Stimulated activated CD4-positive, alpha-beta T cell treated with anti-CD3 and anti-CD28 coated beads, Interleukin-4, amount 100 ng/mL, for 1 hour (primary cell): ENCODE data around the gene SYNPR.

Experiments used
- DNase-seq: peaks from one replicate; pipeline ENCODE4 v3.0.0-alpha.2; 2020

SYNPR gene

DNA sequence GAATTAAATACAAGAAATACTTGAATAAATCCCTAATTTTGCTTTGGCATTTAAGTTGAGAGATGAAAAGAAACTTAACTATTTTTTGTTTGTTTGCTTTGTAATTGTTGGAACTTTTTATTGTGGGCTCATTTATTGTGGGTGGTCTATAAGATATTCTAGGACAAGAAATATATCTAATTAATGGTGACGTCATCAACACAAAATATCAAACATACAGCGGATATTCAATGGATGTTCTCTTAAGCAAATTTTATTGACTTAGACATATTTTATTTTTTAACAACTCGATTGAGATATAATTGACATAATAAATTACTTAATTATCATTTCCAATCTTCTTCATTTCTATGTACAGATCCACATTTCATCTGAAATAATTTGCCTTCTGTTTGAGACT is 30.0 kb downstream of the SYNPR start:
- no peak for DNase-seq

DNA sequence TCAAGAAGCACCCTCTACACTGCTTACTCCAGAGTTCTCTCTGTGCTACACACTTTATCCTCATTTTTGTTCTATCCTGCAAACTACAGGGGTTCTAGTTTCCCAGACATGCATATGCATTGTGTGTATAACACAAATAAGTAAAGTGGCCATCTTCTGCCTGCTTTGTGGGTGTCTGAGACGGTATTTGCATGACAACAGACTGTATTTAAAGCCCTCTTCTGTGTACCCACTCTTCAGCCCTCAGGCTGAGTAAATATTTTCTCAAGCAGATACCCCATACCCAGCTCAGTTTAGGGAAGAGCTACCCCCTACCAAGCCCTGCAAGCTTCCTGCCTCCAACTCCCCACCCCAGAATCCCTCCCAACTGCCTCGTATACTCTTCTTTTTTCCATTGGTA is 31.7 kb downstream of the SYNPR start:
- no peak for DNase-seq

DNA sequence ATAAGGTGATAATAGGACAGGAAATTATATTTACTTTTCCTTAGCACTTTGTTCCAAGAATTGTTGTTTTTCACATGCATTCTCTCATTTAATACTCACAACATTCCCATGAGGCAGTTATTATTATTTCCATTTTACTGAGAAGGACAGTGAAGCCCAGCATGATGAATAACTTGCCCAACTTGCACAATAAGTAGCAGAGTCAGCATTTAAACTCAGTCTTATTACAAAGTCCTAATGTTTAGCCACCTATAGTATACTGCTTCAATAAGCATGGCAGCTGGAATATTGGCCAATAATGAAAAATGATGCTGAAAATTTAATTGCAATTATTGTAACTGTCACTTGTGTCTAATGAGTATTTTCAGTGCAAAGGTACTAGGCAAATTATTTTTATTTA is 45.7 kb downstream of the SYNPR start:
- no peak for DNase-seq

GRCh38 chr3:63324621-63325020 is 46.5 kb downstream of the SYNPR start:
- DNase-seq = no peak

DNA sequence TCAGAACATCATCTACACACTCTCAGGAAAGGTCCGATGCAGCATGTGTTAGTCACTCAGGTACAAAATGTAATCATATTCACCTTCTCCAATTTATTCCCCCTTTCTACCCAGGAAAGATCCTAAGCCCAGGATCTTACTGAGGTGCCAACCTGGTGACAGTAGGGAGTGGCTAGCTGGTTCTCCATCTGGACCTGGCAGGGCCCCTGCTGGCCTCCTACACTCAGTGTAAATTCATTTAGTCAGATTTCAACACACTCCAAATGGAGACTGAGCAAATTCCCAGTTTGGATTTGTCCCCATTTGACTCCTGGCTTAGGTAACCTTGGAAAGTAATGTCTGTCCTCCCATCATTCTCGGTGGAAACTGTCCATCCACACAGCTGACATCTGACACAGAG is 47.3 kb downstream of the SYNPR start:
- no peak for DNase-seq

DNA sequence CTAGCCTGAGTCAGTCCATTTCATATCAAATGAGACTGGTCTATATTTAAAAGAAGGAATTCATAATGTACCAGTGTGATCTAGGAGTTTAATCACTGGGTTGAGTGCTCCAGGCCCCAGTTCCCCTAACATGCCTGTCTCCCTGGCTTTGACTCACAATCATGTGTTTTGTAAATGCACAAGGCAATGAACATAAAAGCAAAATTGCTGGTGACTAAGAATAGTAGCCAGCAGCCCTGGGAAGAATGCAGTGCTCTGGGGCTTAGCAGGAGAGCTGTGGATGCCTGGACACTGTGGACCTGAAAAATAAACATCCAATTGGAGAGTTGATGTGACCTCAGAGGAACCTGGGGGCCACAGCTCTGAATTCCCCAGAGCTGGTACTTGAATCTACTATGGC is 50.3 kb downstream of the SYNPR start:
- no peak for DNase-seq

DNA sequence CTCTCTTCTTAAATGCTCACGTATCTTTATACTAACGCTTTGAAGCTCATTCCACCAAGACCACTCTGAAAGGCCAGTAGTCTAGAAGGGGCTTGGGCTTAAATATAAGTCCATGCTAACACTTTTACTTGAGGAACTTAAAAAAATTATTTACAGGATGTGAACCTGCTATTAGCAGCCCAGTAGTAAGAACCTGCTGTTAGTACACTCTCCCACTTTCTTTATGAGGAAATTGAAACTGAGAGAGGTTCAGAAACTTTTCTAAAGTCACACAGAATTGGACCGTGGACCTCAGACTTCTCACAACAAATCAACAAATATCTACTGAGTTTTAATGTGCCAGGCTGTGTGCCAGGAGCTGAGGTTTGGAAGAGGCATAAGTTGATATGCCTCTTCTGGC is 53.4 kb downstream of the SYNPR start:
- no peak for DNase-seq

DNA sequence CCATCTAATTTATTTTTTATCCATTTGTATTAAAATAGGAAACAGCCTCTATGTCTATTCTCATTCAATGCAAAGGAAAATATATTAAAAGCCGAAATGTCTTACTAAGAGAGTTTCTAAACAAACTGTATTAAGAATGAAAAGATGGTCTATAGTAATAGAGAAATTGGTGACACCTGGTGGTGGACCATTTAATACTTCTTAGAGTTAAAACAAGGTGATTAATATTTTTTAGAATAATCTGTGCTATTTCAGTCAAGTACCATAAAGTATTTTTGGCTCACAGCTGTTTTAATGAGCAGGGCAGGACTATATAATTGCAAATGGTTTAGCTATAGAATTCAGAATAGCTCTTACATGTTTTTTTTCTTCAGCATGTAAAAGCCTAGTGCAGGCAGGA is 55.7 kb downstream of the SYNPR start:
- DNase-seq = no peak

- DNase-seq = no peak
These were observed 60.2 kb downstream of the SYNPR start for GRCh38 chr3:63338351-63338750.

DNA sequence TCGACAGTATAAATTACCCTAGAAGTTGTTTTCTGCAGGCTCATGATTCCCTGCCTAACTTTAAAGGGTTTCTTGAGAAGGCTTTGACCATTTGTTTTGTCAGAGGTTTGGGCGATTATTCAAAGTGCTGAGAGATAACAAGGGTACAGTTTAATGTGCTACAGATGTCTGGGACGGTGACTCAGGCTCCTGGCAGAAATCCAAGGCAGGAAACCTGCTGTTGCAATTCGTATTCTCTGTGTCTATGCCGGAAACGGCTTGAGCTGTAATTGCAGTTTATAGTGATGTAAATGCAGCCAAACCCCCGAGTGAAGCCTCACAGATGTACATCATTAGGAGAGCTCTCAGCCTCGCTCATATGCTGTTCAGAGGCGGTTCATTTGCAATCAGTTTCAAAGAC is 65.6 kb downstream of the SYNPR start:
- DNase-seq = peak; percentile 20

- no peak for DNase-seq
These were observed 66.6 kb downstream of the SYNPR start for GRCh38 chr3:63344661-63345060.

- DNase-seq = peak; percentile 6
These were observed 71.8 kb downstream of the SYNPR start for GRCh38 chr3:63349583-63350573.

DNA sequence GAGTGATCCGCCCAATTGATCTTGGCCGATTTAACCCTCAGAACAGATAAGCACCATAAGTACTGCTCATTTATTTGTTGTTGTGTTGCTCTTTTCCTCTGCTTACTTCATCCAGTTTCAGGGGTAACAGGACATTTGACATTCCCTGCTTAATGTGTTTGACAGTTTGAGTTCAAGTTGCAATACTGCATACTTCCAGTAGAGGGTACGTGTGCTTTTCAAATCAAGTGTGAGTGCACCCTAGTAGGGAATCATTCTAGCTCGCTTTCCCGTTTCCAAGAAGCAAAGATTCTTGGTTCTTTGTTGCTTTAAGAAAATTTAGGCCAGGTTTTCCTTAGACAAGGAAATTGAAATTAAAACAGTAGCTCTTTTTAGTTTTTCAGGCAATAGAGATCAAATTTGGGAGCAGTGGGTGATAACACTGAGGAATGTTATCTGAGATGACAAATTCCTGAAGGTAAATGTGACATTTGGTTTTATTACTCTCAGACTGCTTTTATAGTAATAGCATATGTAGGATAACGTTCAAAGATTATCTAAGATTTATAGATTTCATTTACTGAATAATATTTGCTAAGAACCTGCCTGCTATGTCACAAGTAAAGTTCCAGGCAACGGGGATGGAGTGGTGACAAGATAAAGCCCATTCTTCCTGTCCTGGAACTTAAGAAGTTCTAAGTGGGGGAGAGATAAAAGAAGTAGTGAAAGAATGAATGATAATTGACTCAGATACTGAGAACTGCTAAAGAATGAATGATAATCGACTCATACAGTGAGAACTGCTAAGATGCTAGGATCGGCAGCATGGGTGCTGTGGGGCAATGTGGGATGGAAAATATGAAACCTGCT is 73.3 kb downstream of the SYNPR start:
- no peak for DNase-seq

DNA sequence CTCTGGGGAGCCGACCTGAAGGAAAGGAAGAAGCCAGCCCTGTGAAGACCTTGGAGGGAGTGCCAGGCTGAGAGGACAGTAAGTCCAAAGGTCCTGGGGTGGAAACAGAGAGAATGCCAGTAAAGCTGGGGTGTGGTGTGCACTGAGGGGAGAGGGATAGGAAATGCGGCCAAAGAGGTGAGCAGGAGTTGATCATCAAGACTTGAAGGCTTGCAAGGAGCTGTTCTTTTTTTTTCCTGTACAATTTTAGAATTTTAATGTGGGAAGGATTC is 73.8 kb downstream of the SYNPR start:
- DNase-seq = no peak

DNA sequence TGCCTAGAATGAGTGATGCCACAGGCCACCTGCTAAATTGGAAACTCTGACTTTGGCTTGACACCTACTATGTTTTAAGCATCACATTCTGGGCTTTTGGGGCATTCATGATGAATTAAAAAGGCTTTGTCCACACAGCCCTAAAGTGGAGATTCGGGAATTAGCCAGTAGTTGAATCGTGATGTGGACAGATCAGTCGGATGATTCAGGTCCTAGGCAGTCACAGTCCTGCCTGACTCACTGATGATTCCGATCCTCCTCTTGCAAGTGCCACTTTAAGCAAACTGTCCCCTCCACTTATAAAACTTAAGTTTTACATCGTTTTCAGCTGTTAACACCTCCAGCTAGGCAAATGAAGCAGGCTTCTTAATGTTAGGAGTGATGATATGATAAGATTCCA is 75.3 kb downstream of the SYNPR start:
- no peak for DNase-seq

GRCh38 chr3:63354160-63354559 is 76.1 kb downstream of the SYNPR start:
- no peak for DNase-seq

- DNase-seq = no peak
These were observed 77.7 kb downstream of the SYNPR start for GRCh38 chr3:63355809-63356208.

DNA sequence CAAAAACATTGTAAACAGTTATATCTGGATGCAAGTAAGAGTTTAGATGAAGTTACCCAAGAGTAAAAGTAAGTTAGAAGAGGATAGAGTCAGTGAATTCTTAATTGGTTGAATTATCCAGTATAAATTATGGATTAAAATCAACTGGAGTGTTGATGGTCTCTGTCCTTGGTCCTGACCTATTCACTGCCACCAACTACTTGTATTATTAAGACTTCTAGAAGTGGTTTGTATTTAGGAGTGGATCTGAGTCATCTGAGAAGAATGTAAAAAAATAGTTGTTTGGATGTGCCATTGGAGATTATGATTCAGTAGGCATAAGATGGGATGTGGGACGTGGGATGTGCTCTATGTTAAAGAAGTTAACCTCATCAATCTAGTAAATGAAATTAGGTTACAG is 86.4 kb downstream of the SYNPR start:
- DNase-seq = no peak

DNA sequence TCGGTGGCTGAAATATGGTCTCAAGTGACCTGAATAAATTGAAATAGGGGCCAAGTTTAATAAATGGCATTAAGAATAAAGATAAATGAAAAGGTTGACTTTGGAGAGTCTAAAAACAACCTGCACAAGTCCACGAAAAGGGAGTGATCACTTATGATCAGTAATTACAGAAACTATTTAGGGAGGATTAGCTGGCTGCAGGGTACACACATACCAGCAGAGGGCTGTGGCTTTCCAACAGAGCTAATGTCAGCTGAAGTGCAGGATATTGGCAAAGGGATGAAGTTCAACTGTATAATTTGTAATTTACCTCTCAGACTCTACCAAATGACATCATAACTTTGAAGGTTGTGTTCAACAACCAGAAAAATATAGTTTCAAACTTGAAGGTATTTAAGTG is 86.8 kb downstream of the SYNPR start:
- no peak for DNase-seq

DNA sequence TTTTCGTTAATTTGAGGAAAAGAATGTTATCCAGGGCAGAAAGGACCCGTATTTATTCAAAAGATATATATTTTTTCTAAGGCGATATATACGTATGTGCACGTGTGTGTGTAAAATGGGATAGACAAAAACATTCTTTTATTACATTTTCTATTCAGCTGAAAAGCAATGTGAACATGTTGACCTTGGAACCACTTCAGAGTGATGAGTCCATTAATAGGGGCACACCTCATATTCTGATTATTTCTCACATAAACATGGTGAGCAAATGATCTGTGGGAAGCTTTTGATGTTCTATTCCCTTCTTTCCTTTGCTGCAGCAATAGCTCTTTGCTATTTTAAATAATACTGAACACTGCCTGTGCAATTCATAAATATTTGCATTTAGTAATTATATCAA is 87.6 kb downstream of the SYNPR start:
- DNase-seq = no peak

- no peak for DNase-seq
These were observed 92.0 kb downstream of the SYNPR start for GRCh38 chr3:63370094-63370493.

GRCh38 chr3:63383040-63383439 is 104.9 kb downstream of the SYNPR start:
- DNase-seq = no peak

GRCh38 chr3:63384382-63384781 is 106.3 kb downstream of the SYNPR start:
- DNase-seq = no peak

DNA sequence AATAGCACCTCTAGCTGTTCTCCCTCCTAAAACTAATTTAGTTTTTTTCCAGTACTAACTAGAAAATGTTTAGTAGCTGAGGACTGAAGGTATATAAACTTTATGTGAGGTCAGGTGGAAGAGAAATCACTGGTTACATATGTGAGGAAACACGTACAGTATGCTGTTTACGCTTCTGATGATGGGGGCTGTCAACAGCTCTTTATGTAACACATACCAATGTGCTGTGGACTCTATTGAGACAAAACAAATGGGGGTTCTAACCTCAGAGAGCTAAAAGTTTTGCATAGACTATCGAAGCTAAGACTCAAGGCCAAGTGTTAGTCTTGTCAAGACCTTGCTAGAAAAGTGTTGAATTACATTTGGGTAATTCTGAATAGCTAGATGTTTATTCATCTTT is 107.5 kb downstream of the SYNPR start:
- no peak for DNase-seq
